HepG2 (cell line): Measurements from ENCODE around the gene RBBP8NL. TPM values are rescaled to one million over a fixed set of nuclear protein-coding genes. Genes with fewer than 3 reads are reported as not detected.
A peak's percentile ranks its signal among the peaks of the same experiment; 100 is the strongest.

ENCODE experiments used
- EEA1 ChIP-seq: sonication (generic); formaldehyde crosslinking; IDR thresholded peaks from 2 replicates; pipeline ENCODE4 v1.5.1; 2020; ENCODE audit warnings: mild to moderate bottlenecking, missing genetic modification reagents, borderline replicate concordance
- GABPA ChIP-seq, 2 experiments: IDR thresholded peaks; 2 replicates each; pipeline ENCODE4 v1.6.1; 2011 to 2016; ENCODE audit warnings: low read depth in 2 of 2, low read length in 1 of 2, missing biosample characterization in 1 of 2, missing genetic modification characterization in 1 of 2
- GTF3A ChIP-seq: sonication (generic); formaldehyde crosslinking; conservative IDR thresholded peaks from 2 replicates; pipeline ENCODE4 v1.4.0; 2020; ENCODE audit warnings: mild to moderate bottlenecking, missing genetic modification reagents
- HOXA3 ChIP-seq: sonication (generic); formaldehyde crosslinking; IDR thresholded peaks from 2 replicates; pipeline ENCODE4 v1.5.0; 2020; ENCODE audit warnings: missing genetic modification reagents
- KAT7 ChIP-seq: IDR thresholded peaks from 2 replicates; pipeline ENCODE4 v1.6.1; 2018; ENCODE audit warnings: borderline replicate concordance, missing compliant biosample characterization
- KLF12 ChIP-seq: sonication (generic); formaldehyde crosslinking; IDR thresholded peaks from 2 replicates; pipeline ENCODE4 v1.4.0; 2020; ENCODE audit warnings: missing genetic modification reagents, borderline replicate concordance
- NCOA1 ChIP-seq: sonication (generic); formaldehyde crosslinking; IDR thresholded peaks from 2 replicates; pipeline ENCODE4 v1.9.0; 2021; ENCODE audit warnings: missing genetic modification reagents
- RBM22 ChIP-seq: fragments of 200-400 bp; formaldehyde crosslinking; optimal IDR thresholded peaks from 2 replicates; pipeline ENCODE3; 2017; ENCODE audit warnings: mild to moderate bottlenecking, low read length, moderate library complexity
- SAFB2 ChIP-seq: sonication (generic); formaldehyde crosslinking; IDR thresholded peaks from 2 replicates; pipeline ENCODE4 v1.5.1; 2020; ENCODE audit warnings: missing genetic modification reagents, low read depth, mild to moderate bottlenecking, borderline replicate concordance
- SOX5 ChIP-seq: IDR thresholded peaks from 2 replicates; pipeline ENCODE4 v1.6.1; 2016; ENCODE audit warnings: borderline replicate concordance
- TRIM24 ChIP-seq: sonication (generic); formaldehyde crosslinking; IDR thresholded peaks from 2 replicates; pipeline ENCODE4 v1.8.0; 2022; ENCODE audit warnings: mild to moderate bottlenecking, missing genetic modification reagents
- YEATS4 ChIP-seq: sonication (generic); formaldehyde crosslinking; IDR thresholded peaks from 2 replicates; pipeline ENCODE4 v1.4.0; 2020; ENCODE audit warnings: missing genetic modification reagents, borderline replicate concordance
- ZFY ChIP-seq: sonication (generic); formaldehyde crosslinking; IDR thresholded peaks from 2 replicates; pipeline ENCODE4 v1.4.0; 2020; ENCODE audit warnings: missing genetic modification reagents
- ZKSCAN1 ChIP-seq: fragments of 150-350 bp; IDR thresholded peaks from 2 replicates; pipeline ENCODE4 v1.6.1; 2014; ENCODE audit warnings: low read length
- ZMYM3 ChIP-seq: sonication (generic); formaldehyde crosslinking; IDR thresholded peaks from 2 replicates; pipeline ENCODE4 v1.5.1; 2020; ENCODE audit warnings: mild to moderate bottlenecking, missing genetic modification reagents
- ZNF230 ChIP-seq: sonication (generic); formaldehyde crosslinking; IDR thresholded peaks from 2 replicates; pipeline ENCODE4 v1.4.0; 2020; ENCODE audit warnings: mild to moderate bottlenecking, missing genetic modification reagents
- ZNF263 ChIP-seq: sonication (generic); formaldehyde crosslinking; IDR thresholded peaks from 2 replicates; pipeline ENCODE4 v1.4.0; 2020; ENCODE audit warnings: missing genetic modification reagents
- ZNF383 ChIP-seq: sonication (generic); formaldehyde crosslinking; IDR thresholded peaks from 2 replicates; pipeline ENCODE4 v1.4.0; 2020; ENCODE audit warnings: missing genetic modification reagents, mild to moderate bottlenecking, borderline replicate concordance
- ZNF670 ChIP-seq: sonication (generic); formaldehyde crosslinking; IDR thresholded peaks from 2 replicates; pipeline ENCODE4 v1.8.0; 2022; ENCODE audit warnings: mild to moderate bottlenecking, missing genetic modification reagents, borderline replicate concordance
- polyA plus RNA-seq, 8 experiments: library from polyadenylated mRNA; depleted of rRNA in 3 of 8; stranded (reverse) in 7 of 8; unstranded in 1 of 8; fragments of >200 nt; fragmentation: Illumina TruSeq in 4 of 8; extraction: Trizol in 4 of 8; gene quantifications; 2 replicates each; pipeline versions ENCODE4 v1.2.1 to v1.2.3, GENCODE V29; 2011 to 2016; ENCODE audit warnings: low read depth in 4 of 8, missing spikeins in 1 of 8, mixed read lengths in 1 of 8; ENCODE audit not compliant: insufficient read depth in 1 of 8
- total RNA-seq, 5 experiments: library from RNA; depleted of rRNA; stranded (reverse); fragments of >200 nt; fragmentation: Illumina TruSeq; extraction: Trizol; gene quantifications; 2 replicates each; pipeline ENCODE4 v1.2.3, GENCODE V29; 2016; ENCODE audit warnings: low read depth in 1 of 5
- TF ChIP-seq, protein P1 (sequence below): sonication (generic); formaldehyde crosslinking; IDR thresholded peaks from 2 replicates; pipeline ENCODE4 v1.4.0; 2020; ENCODE audit warnings: mild to moderate bottlenecking, missing genetic modification reagents
- TF ChIP-seq, protein P2 (sequence below): sonication (generic); formaldehyde crosslinking; IDR thresholded peaks from 2 replicates; pipeline ENCODE4 v1.8.1; 2023; ENCODE audit warnings: mild to moderate bottlenecking, missing genetic modification reagents
- TF ChIP-seq, protein P3 (sequence below): IDR thresholded peaks from 2 replicates; pipeline ENCODE4 v1.6.1; 2018; ENCODE audit warnings: missing genetic modification reagents

The RBBP8NL gene
- total and polyA plus RNA-seq, 2 of the 13 experiments (the other 11 are each of a cell fraction or from before 2014, with no cell fraction given) = 0.69 to 0.86 TPM

GRCh38 chr20:62412194-62413024 lies 14.9 kb downstream of the RBBP8NL start (continued):
- TF ChIP-seq, protein P1, sequence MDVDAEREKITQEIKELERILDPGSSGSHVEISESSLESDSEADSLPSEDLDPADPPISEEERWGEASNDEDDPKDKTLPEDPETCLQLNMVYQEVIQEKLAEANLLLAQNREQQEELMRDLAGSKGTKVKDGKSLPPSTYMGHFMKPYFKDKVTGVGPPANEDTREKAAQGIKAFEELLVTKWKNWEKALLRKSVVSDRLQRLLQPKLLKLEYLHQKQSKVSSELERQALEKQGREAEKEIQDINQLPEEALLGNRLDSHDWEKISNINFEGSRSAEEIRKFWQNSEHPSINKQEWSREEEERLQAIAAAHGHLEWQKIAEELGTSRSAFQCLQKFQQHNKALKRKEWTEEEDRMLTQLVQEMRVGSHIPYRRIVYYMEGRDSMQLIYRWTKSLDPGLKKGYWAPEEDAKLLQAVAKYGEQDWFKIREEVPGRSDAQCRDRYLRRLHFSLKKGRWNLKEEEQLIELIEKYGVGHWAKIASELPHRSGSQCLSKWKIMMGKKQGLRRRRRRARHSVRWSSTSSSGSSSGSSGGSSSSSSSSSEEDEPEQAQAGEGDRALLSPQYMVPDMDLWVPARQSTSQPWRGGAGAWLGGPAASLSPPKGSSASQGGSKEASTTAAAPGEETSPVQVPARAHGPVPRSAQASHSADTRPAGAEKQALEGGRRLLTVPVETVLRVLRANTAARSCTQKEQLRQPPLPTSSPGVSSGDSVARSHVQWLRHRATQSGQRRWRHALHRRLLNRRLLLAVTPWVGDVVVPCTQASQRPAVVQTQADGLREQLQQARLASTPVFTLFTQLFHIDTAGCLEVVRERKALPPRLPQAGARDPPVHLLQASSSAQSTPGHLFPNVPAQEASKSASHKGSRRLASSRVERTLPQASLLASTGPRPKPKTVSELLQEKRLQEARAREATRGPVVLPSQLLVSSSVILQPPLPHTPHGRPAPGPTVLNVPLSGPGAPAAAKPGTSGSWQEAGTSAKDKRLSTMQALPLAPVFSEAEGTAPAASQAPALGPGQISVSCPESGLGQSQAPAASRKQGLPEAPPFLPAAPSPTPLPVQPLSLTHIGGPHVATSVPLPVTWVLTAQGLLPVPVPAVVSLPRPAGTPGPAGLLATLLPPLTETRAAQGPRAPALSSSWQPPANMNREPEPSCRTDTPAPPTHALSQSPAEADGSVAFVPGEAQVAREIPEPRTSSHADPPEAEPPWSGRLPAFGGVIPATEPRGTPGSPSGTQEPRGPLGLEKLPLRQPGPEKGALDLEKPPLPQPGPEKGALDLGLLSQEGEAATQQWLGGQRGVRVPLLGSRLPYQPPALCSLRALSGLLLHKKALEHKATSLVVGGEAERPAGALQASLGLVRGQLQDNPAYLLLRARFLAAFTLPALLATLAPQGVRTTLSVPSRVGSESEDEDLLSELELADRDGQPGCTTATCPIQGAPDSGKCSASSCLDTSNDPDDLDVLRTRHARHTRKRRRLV (CRISPR knock-in tag) = peak; percentile 25; the same call in 1 of the 2 replicates
- TF ChIP-seq GTF3A (CRISPR knock-in tag) (peak; percentile 69), ZNF230 (CRISPR knock-in tag) (no peak), GABPA (IDR thresholded peaks at IDR 0.05; ENCODE audit: low read depth, low read length) (no peak), GABPA (CRISPR knock-in tag; IDR thresholded peaks at IDR 0.05; ENCODE audit: low read depth) (peak; percentile 16; the same call in 1 of the 2 replicates), TRIM24 (CRISPR knock-in tag) (no peak), KLF12 (CRISPR knock-in tag) (peak; percentile 66; the same call in 1 of the 2 replicates), YEATS4 (0 out of 2 replicates have a peak, but pooled peaks have one; percentile 9), ZKSCAN1 (no peak), ZNF383 (CRISPR knock-in tag) (peak; percentile 51; the same call in 1 of the 2 replicates), SAFB2 (0 out of 2 replicates have a peak, but pooled peaks have one; percentile 8), EEA1 (no peak), RBM22 (no peak), ZNF670 (0 out of 2 replicates have a peak, but pooled peaks have one; percentile 35), HOXA3 (CRISPR knock-in tag) (peak; percentile 20; the same call in 1 of the 2 replicates), ZNF263 (CRISPR knock-in tag) (peak; percentile 88), SOX5 (CRISPR knock-in tag) (peak; percentile 31; the same call in 1 of the 2 replicates), NCOA1 (peak; percentile 63; the same call in 1 of the 2 replicates), ZMYM3 (CRISPR knock-in tag) (peak; percentile 70), KAT7 (CRISPR knock-in tag) (0 out of 2 replicates have a peak, but pooled peaks have one; percentile 6), ZFY (CRISPR knock-in tag) (no peak)
- TF ChIP-seq, protein P2, sequence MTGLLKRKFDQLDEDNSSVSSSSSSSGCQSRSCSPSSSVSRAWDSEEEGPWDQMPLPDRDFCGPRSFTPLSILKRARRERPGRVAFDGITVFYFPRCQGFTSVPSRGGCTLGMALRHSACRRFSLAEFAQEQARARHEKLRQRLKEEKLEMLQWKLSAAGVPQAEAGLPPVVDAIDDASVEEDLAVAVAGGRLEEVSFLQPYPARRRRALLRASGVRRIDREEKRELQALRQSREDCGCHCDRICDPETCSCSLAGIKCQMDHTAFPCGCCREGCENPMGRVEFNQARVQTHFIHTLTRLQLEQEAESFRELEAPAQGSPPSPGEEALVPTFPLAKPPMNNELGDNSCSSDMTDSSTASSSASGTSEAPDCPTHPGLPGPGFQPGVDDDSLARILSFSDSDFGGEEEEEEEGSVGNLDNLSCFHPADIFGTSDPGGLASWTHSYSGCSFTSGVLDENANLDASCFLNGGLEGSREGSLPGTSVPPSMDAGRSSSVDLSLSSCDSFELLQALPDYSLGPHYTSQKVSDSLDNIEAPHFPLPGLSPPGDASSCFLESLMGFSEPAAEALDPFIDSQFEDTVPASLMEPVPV = peak; percentile 1; the same call in 1 of the 2 replicates
- TF ChIP-seq, protein P3, sequence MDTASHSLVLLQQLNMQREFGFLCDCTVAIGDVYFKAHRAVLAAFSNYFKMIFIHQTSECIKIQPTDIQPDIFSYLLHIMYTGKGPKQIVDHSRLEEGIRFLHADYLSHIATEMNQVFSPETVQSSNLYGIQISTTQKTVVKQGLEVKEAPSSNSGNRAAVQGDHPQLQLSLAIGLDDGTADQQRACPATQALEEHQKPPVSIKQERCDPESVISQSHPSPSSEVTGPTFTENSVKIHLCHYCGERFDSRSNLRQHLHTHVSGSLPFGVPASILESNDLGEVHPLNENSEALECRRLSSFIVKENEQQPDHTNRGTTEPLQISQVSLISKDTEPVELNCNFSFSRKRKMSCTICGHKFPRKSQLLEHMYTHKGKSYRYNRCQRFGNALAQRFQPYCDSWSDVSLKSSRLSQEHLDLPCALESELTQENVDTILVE = no peak
